Measurements from ENCODE around the gene PRKAG3. TPM values are rescaled to one million over a fixed set of nuclear protein-coding genes. Genes with fewer than 3 reads are reported as not detected.

The PRKAG3 gene
- total RNA-seq, 1 donor from 2014 or later: not detected

DNA sequence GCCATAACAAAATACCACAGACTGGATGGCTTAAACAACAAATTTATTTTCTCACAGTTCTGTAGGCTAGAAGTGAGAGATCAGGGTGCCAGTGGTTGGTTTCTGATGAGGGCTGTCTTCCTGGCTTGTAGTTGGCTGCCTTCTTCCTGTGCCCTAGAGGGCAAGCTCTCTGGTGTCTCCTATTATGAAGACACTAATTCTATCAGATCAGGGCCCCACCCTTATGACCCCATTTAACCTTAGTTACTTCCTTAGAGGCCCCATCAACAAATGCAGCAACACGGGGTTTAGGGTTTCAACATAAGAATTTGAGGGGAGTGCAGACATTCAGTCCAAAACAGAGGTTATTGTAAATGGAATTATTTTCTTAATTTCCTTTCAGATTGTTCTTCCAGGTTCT, 26.8 kb downstream of the PRKAG3 start:
- peaks cover 8% of the 10 kb centered on the region for H3K9me3 Mint-ChIP-seq
- H3K36me3 Mint-ChIP-seq (ENCODE audit: low read depth): no peaks in the 10 kb centered on the region
- intact Hi-C loops (cut with micrococcal nuclease): no loop called here
- no peak overlapping the region for H3K4me3 Mint-ChIP-seq
- TF ChIP-seq, protein P1, sequence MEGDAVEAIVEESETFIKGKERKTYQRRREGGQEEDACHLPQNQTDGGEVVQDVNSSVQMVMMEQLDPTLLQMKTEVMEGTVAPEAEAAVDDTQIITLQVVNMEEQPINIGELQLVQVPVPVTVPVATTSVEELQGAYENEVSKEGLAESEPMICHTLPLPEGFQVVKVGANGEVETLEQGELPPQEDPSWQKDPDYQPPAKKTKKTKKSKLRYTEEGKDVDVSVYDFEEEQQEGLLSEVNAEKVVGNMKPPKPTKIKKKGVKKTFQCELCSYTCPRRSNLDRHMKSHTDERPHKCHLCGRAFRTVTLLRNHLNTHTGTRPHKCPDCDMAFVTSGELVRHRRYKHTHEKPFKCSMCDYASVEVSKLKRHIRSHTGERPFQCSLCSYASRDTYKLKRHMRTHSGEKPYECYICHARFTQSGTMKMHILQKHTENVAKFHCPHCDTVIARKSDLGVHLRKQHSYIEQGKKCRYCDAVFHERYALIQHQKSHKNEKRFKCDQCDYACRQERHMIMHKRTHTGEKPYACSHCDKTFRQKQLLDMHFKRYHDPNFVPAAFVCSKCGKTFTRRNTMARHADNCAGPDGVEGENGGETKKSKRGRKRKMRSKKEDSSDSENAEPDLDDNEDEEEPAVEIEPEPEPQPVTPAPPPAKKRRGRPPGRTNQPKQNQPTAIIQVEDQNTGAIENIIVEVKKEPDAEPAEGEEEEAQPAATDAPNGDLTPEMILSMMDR (IDR thresholded peaks at IDR 0.05): no peak
- peaks cover 4% of the 10 kb centered on the region for H3K4me1 Mint-ChIP-seq
- ChIA-PET CTCF (no interaction called here), POLR2A (no interaction called here)
- peaks cover 35% of the 10 kb centered on the region for H3K27me3 Mint-ChIP-seq
- ATAC-seq (ENCODE audit: low read depth) (no peak), DNase-seq (no peak)
- H3K27ac Mint-ChIP-seq: no peak overlapping the region

DNA sequence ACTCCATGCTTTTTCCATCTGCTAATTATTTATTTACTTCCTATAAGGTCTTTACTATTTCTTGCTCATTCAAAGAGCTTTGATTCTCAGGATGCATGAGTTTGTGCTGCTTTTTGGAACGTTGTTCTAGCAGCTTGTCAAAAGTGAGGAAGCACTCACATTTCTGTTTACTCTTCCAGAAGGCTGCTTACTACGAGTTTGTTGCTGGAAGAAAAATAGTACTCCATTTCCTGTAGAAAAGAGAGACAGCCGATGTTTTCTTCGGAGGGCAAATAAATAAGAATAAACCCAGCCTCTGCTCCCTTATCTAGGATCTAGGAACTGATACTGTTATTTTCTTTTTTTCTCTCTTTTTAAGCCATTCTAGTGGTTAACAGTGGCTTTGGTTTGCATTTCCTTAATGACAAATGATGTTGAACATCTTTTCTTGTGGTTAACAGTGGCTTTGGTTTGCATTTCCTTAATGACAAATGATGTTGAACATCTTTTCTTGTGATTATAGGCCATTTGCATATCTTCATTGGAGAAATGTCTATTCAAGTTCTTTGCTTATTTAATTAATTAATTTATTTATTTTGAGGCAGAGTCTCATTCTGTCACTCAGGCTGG, 29.1 kb downstream of the PRKAG3 start:
- Mint-ChIP-seq H3K4me1 (peaks cover 4% of the 10 kb centered on the region), H3K27me3 (peaks cover 37% of the 10 kb centered on the region), H3K4me3 (no peak overlapping the region), H3K9me3 (peaks cover 8% of the 10 kb centered on the region), H3K27ac (no peak overlapping the region), H3K36me3 (ENCODE audit: low read depth) (no peaks in the 10 kb centered on the region)
- intact Hi-C loops (cut with micrococcal nuclease): no loop called here
- CTCF ChIA-PET: no interaction called here
- POLR2A ChIA-PET: no interaction called here
- TF ChIP-seq, protein P1 (IDR thresholded peaks at IDR 0.05): no peak
- no peak for DNase-seq
- no peak for ATAC-seq (ENCODE audit: low read depth)

DNA sequence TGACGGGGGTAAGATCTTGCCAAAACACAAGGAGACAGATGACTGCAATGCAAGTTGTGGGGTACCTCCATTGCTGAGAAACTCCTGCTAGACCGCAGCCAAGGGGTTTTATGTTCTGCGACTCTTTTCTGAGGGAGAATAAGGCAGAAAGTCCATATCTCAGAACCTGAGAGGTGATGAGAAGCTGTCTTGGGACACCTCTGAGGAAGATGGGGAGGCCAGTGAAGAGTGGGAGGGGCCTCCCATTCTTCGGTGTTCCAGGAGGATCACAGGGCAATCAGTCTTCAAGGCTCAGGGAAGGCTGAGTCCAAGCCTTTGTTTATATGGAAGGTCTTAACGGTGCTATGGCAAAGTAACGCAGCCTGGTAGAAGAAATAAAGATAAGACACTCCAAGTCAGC, 31.6 kb downstream of the PRKAG3 start:
- peaks cover 6% of the 10 kb centered on the region for H3K9me3 Mint-ChIP-seq
- intact Hi-C loops (cut with micrococcal nuclease): no loop called here
- H3K27me3 Mint-ChIP-seq: peaks cover 26% of the 10 kb centered on the region
- no peaks in the 10 kb centered on the region for H3K36me3 Mint-ChIP-seq (ENCODE audit: low read depth)
- ATAC-seq (ENCODE audit: low read depth) (no peak), DNase-seq (no peak)
- no peak overlapping the region for H3K4me3 Mint-ChIP-seq
- ChIA-PET POLR2A (no interaction called here), CTCF (no interaction called here)
- H3K4me1 Mint-ChIP-seq: no peaks in the 10 kb centered on the region
- no peak overlapping the region for H3K27ac Mint-ChIP-seq
- TF ChIP-seq, protein P1 (IDR thresholded peaks at IDR 0.05): no peak

DNA sequence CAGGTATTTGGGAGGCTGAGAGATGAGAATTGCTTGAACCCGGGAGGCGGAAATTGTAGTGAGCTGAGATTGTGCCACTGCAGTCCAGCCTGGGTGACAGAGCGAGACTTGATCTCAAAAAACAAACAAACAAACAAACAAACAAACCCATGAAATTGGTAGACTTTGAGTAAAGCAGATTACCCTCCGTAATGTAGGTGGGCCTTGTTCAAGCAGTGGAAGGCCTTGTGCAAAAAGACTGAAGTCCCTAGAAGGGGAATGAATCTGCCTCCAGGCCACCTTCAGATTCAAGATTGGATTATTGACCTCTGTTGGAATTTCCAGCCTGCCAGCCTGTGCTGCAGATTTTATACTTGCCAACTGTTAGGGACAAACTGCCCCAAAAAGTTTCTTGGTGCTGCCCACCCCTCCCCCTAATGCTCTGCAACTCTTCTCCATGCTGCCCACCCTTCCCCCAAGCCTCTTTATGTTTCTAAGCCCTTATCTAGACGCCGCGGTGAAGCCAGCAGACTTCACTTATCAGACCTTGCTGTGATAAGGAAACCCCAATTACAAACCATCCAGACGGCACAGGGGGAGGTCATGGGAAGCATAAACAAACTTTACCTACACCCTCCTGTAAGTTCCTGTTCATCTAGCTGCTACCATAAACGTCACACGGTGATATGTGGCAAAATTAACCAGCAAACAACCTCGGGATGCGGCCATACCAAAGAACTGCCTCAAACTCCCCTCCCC, 32.7 kb downstream of the PRKAG3 start:
- ChIA-PET POLR2A (no interaction called here), CTCF (no interaction called here)
- DNase-seq (no peak), ATAC-seq (ENCODE audit: low read depth) (no peak)
- peaks cover 25% of the 10 kb centered on the region for H3K27me3 Mint-ChIP-seq
- no peaks in the 10 kb centered on the region for H3K9me3 Mint-ChIP-seq
- no peak overlapping the region for H3K4me3 Mint-ChIP-seq
- intact Hi-C loops (cut with micrococcal nuclease): no loop called here
- H3K36me3 Mint-ChIP-seq (ENCODE audit: low read depth): no peaks in the 10 kb centered on the region
- TF ChIP-seq, protein P1 (IDR thresholded peaks at IDR 0.05): no peak
- no peak overlapping the region for H3K27ac Mint-ChIP-seq
- H3K4me1 Mint-ChIP-seq: no peaks in the 10 kb centered on the region

DNA sequence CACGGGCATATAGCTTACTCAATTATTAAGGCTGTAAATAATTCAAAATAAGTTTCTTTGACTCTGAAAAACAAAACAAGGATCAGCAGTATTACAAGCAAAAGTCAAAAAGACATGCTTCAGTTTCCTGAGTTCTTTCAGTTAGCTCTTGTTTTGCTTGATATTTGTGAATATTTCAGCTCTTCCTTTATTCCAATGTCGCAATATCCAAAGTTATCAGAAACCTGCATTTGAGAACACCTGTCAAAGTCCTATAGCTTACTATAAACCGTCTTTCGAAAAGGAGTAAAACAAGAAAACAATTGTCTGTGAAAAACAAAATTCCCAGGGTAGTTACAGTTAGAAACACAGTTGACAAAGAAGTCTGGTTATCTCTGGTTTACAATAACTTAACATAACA, 34.9 kb downstream of the PRKAG3 start:
- Mint-ChIP-seq H3K27me3 (peaks cover 26% of the 10 kb centered on the region), H3K36me3 (ENCODE audit: low read depth) (no peaks in the 10 kb centered on the region), H3K9me3 (no peaks in the 10 kb centered on the region), H3K4me3 (no peak overlapping the region), H3K27ac (no peak overlapping the region), H3K4me1 (no peaks in the 10 kb centered on the region)
- intact Hi-C loops (cut with micrococcal nuclease): no loop called here
- ChIA-PET CTCF (no interaction called here), POLR2A (no interaction called here)
- no peak for DNase-seq
- TF ChIP-seq, protein P1 (IDR thresholded peaks at IDR 0.05): no peak
- ATAC-seq (ENCODE audit: low read depth): no peak
